H9 (cell line): ENCODE results near the gene SAMD14. TPM values are rescaled to one million over a fixed set of nuclear protein-coding genes. Genes with fewer than 3 reads are reported as not detected.

Experiments used
- DNase-seq: peaks from one replicate; pipeline ENCODE4 v3.0.0-alpha.2; 2017
- H2AFZ ChIP-seq: one replicate; pipeline ENCODE4 v1.6.1; 2013; ENCODE audit warnings: mild to moderate bottlenecking, low read length, control low read depth, moderate library complexity
- H2AK5ac ChIP-seq: 2 replicates; pipeline ENCODE4 v1.6.1; 2013; ENCODE audit warnings: low read length, control low read depth, mixed read lengths; ENCODE audit not compliant: insufficient read length
- H2BK120ac ChIP-seq: one replicate; pipeline ENCODE4 v1.6.1; 2013; ENCODE audit warnings: low read depth, mild to moderate bottlenecking, low read length, control low read depth, inconsistent platforms; ENCODE audit not compliant: poor library complexity, severe bottlenecking
- H2BK12ac ChIP-seq: 2 replicates; pipeline ENCODE4 v1.6.1; 2013; ENCODE audit warnings: low read length, control low read depth, mixed read lengths, low read depth; ENCODE audit not compliant: insufficient read length
- H2BK15ac ChIP-seq: 2 replicates; pipeline ENCODE4 v1.6.1; 2013; ENCODE audit warnings: low read depth, low read length, control low read depth
- H2BK20ac ChIP-seq: one replicate; pipeline ENCODE4 v1.6.1; 2013; ENCODE audit warnings: low read depth, mild to moderate bottlenecking, low read length, control low read depth, inconsistent platforms; ENCODE audit not compliant: poor library complexity, severe bottlenecking
- H2BK5ac ChIP-seq: 2 replicates; pipeline ENCODE4 v1.6.1; 2013; ENCODE audit warnings: low read length, control low read depth, mixed read lengths; ENCODE audit not compliant: insufficient read length
- H3K14ac ChIP-seq: 2 replicates; pipeline ENCODE4 v1.6.1; 2013; ENCODE audit warnings: low read length, control low read depth; ENCODE audit not compliant: insufficient read depth
- H3K18ac ChIP-seq: 2 replicates; pipeline ENCODE4 v1.6.1; 2013; ENCODE audit warnings: low read depth, mild to moderate bottlenecking, mixed read lengths, low read length, control low read depth; ENCODE audit not compliant: insufficient read length
- H3K23ac ChIP-seq: 2 replicates; pipeline ENCODE4 v1.6.1; 2013; ENCODE audit warnings: low read length, control low read depth, mixed read lengths, low read depth; ENCODE audit not compliant: insufficient read length
- H3K23me2 ChIP-seq: 2 replicates; pipeline ENCODE4 v1.6.1; 2013; ENCODE audit warnings: low read depth, mild to moderate bottlenecking, mixed read lengths, low read length, control low read depth; ENCODE audit not compliant: insufficient read length, poor library complexity, severe bottlenecking
- H3K27ac ChIP-seq: 2 replicates; pipeline ENCODE4 v1.5.1; 2013; ENCODE audit warnings: low read length, control low read depth, mixed read lengths, low read depth; ENCODE audit not compliant: insufficient read length
- H3K27me3 ChIP-seq: 2 replicates; pipeline ENCODE4 v1.6.1; 2013; ENCODE audit warnings: low read length, control low read depth, inconsistent platforms; ENCODE audit not compliant: insufficient read depth
- H3K4ac ChIP-seq: 2 replicates; pipeline ENCODE4 v1.6.1; 2013; ENCODE audit warnings: low read depth, mild to moderate bottlenecking, control low read depth, inconsistent platforms, low read length, moderate library complexity
- H3K4me1 ChIP-seq: 2 replicates; pipeline ENCODE4 v1.6.1; 2013; ENCODE audit warnings: low read length, control low read depth, inconsistent platforms; ENCODE audit not compliant: insufficient read depth
- H3K4me2 ChIP-seq: 2 replicates; pipeline ENCODE4 v1.6.1; 2013; ENCODE audit warnings: low read length, control low read depth, mixed read lengths; ENCODE audit not compliant: insufficient read length, insufficient read depth
- H3K56ac ChIP-seq: 2 replicates; pipeline ENCODE4 v1.6.1; 2013; ENCODE audit warnings: low read depth, mild to moderate bottlenecking, mixed read lengths, low read length, control low read depth; ENCODE audit not compliant: insufficient read length
- H3K79me1 ChIP-seq: 2 replicates; pipeline ENCODE4 v1.6.1; 2013; ENCODE audit warnings: low read depth, mild to moderate bottlenecking, moderate library complexity, low read length, control low read depth, inconsistent platforms; ENCODE audit not compliant: insufficient read depth, poor library complexity, severe bottlenecking
- H3K79me2 ChIP-seq: 2 replicates; pipeline ENCODE4 v1.6.1; 2013; ENCODE audit warnings: low read length, control low read depth, inconsistent platforms; ENCODE audit not compliant: insufficient read depth
- H3K9ac ChIP-seq: 2 replicates; pipeline ENCODE4 v1.6.1; 2013; ENCODE audit warnings: low read length, control low read depth, mixed read lengths; ENCODE audit not compliant: insufficient read length; ENCODE audit errors: extremely low read depth
- H3K9me3 ChIP-seq: one replicate; pipeline ENCODE4 v1.6.1; 2013; ENCODE audit warnings: low read depth, low read length, inconsistent platforms; ENCODE audit not compliant: control insufficient read depth
- H3T11ph ChIP-seq: one replicate; pipeline ENCODE4 v1.6.1; 2013; ENCODE audit warnings: mild to moderate bottlenecking, low read length, control low read depth, inconsistent platforms
- H4K20me1 ChIP-seq: one replicate; pipeline ENCODE4 v1.6.1; 2013; ENCODE audit not compliant: control insufficient read depth, insufficient read length, insufficient read depth
- H4K5ac ChIP-seq: 2 replicates; pipeline ENCODE4 v1.6.1; 2013; ENCODE audit warnings: low read depth, mild to moderate bottlenecking, mixed read lengths, low read length, control low read depth; ENCODE audit not compliant: insufficient read length
- H4K8ac ChIP-seq: replicated peaks from 2 replicates; pipeline ENCODE4 v1.6.1; 2013; ENCODE audit warnings: low read length, control low read depth, mixed read lengths, low read depth; ENCODE audit not compliant: insufficient read length
- H4K91ac ChIP-seq: 2 replicates; pipeline ENCODE4 v1.6.1; 2013; ENCODE audit warnings: low read depth, mild to moderate bottlenecking, moderate library complexity, mixed read lengths, low read length, control low read depth; ENCODE audit not compliant: insufficient read length
- H3K27ac Mint-ChIP-seq, 3 experiments: 2 replicates in 2 of 3; 3 replicates in 1 of 3; pipeline ENCODE4 v1.8.0; 2020 to 2021; ENCODE audit warnings: mixed read lengths in 3 of 3, mild to moderate bottlenecking in 1 of 3, moderate library complexity in 1 of 3
- H3K27me3 Mint-ChIP-seq: 2 replicates; pipeline ENCODE4 v1.8.0; 2021; ENCODE audit warnings: low read depth, mild to moderate bottlenecking, moderate library complexity, mixed read lengths
- H3K36me3 Mint-ChIP-seq, 3 experiments: 2 replicates in 2 of 3; 3 replicates in 1 of 3; pipeline ENCODE4 v1.8.0; 2020 to 2021; ENCODE audit warnings: low read depth in 3 of 3, mixed read lengths in 3 of 3; ENCODE audit not compliant: insufficient read depth in 1 of 3
- H3K4me1 Mint-ChIP-seq, 2 experiments: 2 replicates each; pipeline ENCODE4 v1.8.0; 2020; ENCODE audit warnings: mixed read lengths in 2 of 2
- H3K4me3 Mint-ChIP-seq, 2 experiments: 2 replicates in 1 of 2; 3 replicates in 1 of 2; pipeline ENCODE4 v1.8.0; 2020 to 2021; ENCODE audit warnings: mild to moderate bottlenecking in 2 of 2, mixed read lengths in 2 of 2, moderate library complexity in 1 of 2
- H3K9me3 Mint-ChIP-seq, 2 experiments: 2 replicates in 1 of 2; 3 replicates in 1 of 2; pipeline ENCODE4 v1.8.0; 2020; ENCODE audit warnings: mild to moderate bottlenecking in 2 of 2, mixed read lengths in 2 of 2, moderate library complexity in 1 of 2
- WGBS: extraction: QIAGEN DNeasy Blood & Tissue Kit; methylation state at CpG from one replicate; pipeline ENCODE4 v1.1.7; 2013; ENCODE audit warnings: missing lambda C conversion rate, low lambda C conversion rate, mixed read lengths; ENCODE audit not compliant: insufficient read length; ENCODE audit errors: extremely low coverage; 5-methylcytosine and 5-hydroxymethylcytosine counted together
- total RNA-seq: library from RNA; stranded (reverse); gene quantifications from 2 replicates; pipeline ENCODE4 v1.2.1, GENCODE V29; 2021
- TF ChIP-seq, protein P1 (sequence below): fragments of 200-600 bp; sonication (generic); conservative IDR thresholded peaks from 3 replicates; pipeline ENCODE4 v1.8.0; 2021; ENCODE audit warnings: antibody characterized with exemption, mild to moderate bottlenecking

The SAMD14 gene
- total RNA-seq, 1 experiment from 2014 or later, result 5.9 TPM

DNA sequence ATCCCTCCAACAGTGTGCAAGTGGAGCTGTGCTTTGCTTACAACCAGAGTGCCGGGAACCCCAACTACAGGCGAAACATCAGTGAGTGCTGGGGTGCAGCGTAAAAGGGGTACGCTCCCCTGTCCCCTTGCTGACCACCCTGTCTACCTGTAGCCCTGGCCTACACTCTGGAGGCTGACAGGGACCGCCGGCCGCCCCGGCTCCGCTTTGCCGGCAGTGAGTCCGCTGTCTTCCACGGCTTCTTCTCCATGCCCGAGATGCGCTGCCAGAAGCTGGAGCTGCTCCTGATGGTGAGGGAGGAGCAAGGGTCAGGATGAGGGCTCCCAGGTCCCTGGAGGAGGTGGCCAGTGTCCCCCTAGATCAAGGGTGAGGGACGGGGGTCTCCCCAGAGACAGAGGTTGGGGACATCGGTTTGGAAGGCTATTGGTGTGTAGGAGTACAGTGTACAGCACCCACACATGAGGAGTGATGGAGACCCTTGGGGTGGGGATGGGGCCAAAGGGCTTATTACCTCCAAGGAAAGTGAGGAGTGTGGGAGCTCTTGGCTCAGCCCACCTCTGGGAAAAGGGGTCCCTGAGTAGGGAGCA is 54.4 kb downstream of the SAMD14 start:
- Histone ChIP-seq H2AK5ac (no peak overlapping the region), H3K56ac (no peak overlapping the region), H3K23ac (no peak overlapping the region), H3K9me3 (no peaks in the 10 kb centered on the region), H3K4me1 (no peaks in the 10 kb centered on the region), H3K79me1 (no peaks in the 10 kb centered on the region), H4K91ac (no peak overlapping the region), H3K4ac (no peak overlapping the region), H3K4me2 (no peak overlapping the region), H2BK20ac (no peak overlapping the region), H3K14ac (no peak overlapping the region), H3K27ac (no peak overlapping the region), H2AFZ (no peak overlapping the region), H4K8ac (no peak overlapping the region), H4K5ac (no peak overlapping the region), H3K9ac (no peak overlapping the region), H2BK15ac (no peak overlapping the region), H3T11ph (no peak overlapping the region), H2BK5ac (no peak overlapping the region), H3K23me2 (no peaks in the 10 kb centered on the region), H3K18ac (no peak overlapping the region), H2BK12ac (no peak overlapping the region), H3K79me2 (no peaks in the 10 kb centered on the region), H3K27me3 (no peaks in the 10 kb centered on the region), H4K20me1 (no peaks in the 10 kb centered on the region), H2BK120ac (no peak overlapping the region)
- H3K9me3 Mint-ChIP-seq, result peaks cover 0 to 4% of the 10 kb centered on the region in 2 experiments; a peak in 3 of 5 replicates
- WGBS, result no CpG with 5 or more reads among the region's 16 CpGs
- H3K27me3 Mint-ChIP-seq, result peaks cover 1% of the 10 kb centered on the region; the same call in 1 of the 2 replicates
- peaks cover 10 to 34% (median 12%) of the 10 kb centered on the region in 3 experiments for H3K36me3 Mint-ChIP-seq
- no peak for DNase-seq
- no peak overlapping the region for H3K4me3 Mint-ChIP-seq
- H3K4me1 Mint-ChIP-seq, result peaks cover 0 to 13% of the 10 kb centered on the region in 2 experiments; a peak in 3 of 4 replicates
- no peak overlapping the region for H3K27ac Mint-ChIP-seq
- TF ChIP-seq, protein P1, sequence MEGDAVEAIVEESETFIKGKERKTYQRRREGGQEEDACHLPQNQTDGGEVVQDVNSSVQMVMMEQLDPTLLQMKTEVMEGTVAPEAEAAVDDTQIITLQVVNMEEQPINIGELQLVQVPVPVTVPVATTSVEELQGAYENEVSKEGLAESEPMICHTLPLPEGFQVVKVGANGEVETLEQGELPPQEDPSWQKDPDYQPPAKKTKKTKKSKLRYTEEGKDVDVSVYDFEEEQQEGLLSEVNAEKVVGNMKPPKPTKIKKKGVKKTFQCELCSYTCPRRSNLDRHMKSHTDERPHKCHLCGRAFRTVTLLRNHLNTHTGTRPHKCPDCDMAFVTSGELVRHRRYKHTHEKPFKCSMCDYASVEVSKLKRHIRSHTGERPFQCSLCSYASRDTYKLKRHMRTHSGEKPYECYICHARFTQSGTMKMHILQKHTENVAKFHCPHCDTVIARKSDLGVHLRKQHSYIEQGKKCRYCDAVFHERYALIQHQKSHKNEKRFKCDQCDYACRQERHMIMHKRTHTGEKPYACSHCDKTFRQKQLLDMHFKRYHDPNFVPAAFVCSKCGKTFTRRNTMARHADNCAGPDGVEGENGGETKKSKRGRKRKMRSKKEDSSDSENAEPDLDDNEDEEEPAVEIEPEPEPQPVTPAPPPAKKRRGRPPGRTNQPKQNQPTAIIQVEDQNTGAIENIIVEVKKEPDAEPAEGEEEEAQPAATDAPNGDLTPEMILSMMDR, result no peak
